HepG2 (cell line): ENCODE measurements around the gene NPDC1. TPM values are rescaled to one million over a fixed set of nuclear protein-coding genes. Genes with fewer than 3 reads are reported as not detected.

Source experiments
- MAFG ChIP-seq: sonication (generic); formaldehyde crosslinking; IDR thresholded peaks from 2 replicates; pipeline ENCODE4 v1.5.1; 2020; ENCODE audit warnings: mild to moderate bottlenecking, missing genetic modification reagents
- MIER2 ChIP-seq: IDR thresholded peaks from 2 replicates; pipeline ENCODE4 v1.6.1; 2016; ENCODE audit warnings: missing biosample characterization, missing genetic modification reagents
- PRMT3 ChIP-seq: sonication (generic); formaldehyde crosslinking; IDR thresholded peaks from 2 replicates; pipeline ENCODE4 v1.8.1; 2022; ENCODE audit warnings: low read depth, mild to moderate bottlenecking, moderate library complexity, missing genetic modification reagents, borderline replicate concordance
- SALL2 ChIP-seq: sonication (generic); formaldehyde crosslinking; IDR thresholded peaks from 2 replicates; pipeline ENCODE4 v1.8.1; 2023; ENCODE audit warnings: mild to moderate bottlenecking, missing genetic modification reagents, inconsistent platforms
- SP2 ChIP-seq: sonication (generic); formaldehyde crosslinking; IDR thresholded peaks from 2 replicates; pipeline ENCODE4 v1.5.1; 2020; ENCODE audit warnings: mild to moderate bottlenecking, missing genetic modification reagents
- SYNCRIP ChIP-seq: fragments of 200-400 bp; formaldehyde crosslinking; IDR thresholded peaks from 2 replicates; pipeline ENCODE4 v1.6.1; 2018; ENCODE audit warnings: mild to moderate bottlenecking, low read depth, low read length; ENCODE audit not compliant: insufficient read depth
- ZBED4 ChIP-seq: sonication (generic); formaldehyde crosslinking; IDR thresholded peaks from 2 replicates; pipeline ENCODE4 v1.4.0; 2020; ENCODE audit warnings: missing genetic modification reagents, borderline replicate concordance
- ZBTB42 ChIP-seq: sonication (generic); formaldehyde crosslinking; IDR thresholded peaks from 2 replicates; pipeline ENCODE4 v1.5.0; 2020; ENCODE audit warnings: mild to moderate bottlenecking, missing genetic modification reagents
- ZBTB44 ChIP-seq: sonication (generic); formaldehyde crosslinking; IDR thresholded peaks from 2 replicates; pipeline ENCODE4 v1.4.0; 2020; ENCODE audit warnings: missing genetic modification reagents
- ZC3H13 ChIP-seq: sonication (generic); formaldehyde crosslinking; IDR thresholded peaks from 2 replicates; pipeline ENCODE4 v1.8.1; 2023; ENCODE audit warnings: mild to moderate bottlenecking, missing genetic modification reagents, moderate library complexity
- ZNF546 ChIP-seq: sonication (generic); formaldehyde crosslinking; conservative IDR thresholded peaks from 2 replicates; pipeline ENCODE4 v1.8.1; 2023; ENCODE audit warnings: mild to moderate bottlenecking, missing genetic modification reagents
- ZNF589 ChIP-seq: sonication (generic); formaldehyde crosslinking; conservative IDR thresholded peaks from 2 replicates; pipeline ENCODE4 v1.8.0; 2022; ENCODE audit warnings: mild to moderate bottlenecking, moderate library complexity, missing genetic modification reagents
- ZNF781 ChIP-seq: sonication (generic); formaldehyde crosslinking; IDR thresholded peaks from 2 replicates; pipeline ENCODE4 v1.5.1; 2020; ENCODE audit warnings: borderline replicate concordance, mild to moderate bottlenecking, missing genetic modification reagents; ENCODE audit errors: not compliant biosample characterization
- ZNF850 ChIP-seq: sonication (generic); formaldehyde crosslinking; conservative IDR thresholded peaks from 2 replicates; pipeline ENCODE4 v1.9.0; 2021; ENCODE audit warnings: mild to moderate bottlenecking, missing genetic modification reagents
- polyA plus RNA-seq, 8 experiments: library from polyadenylated mRNA; depleted of rRNA in 3 of 8; stranded (reverse) in 7 of 8; unstranded in 1 of 8; fragments of >200 nt; fragmentation: Illumina TruSeq in 4 of 8; extraction: Trizol in 4 of 8; gene quantifications; 2 replicates each; pipeline versions ENCODE4 v1.2.1 to v1.2.3, GENCODE V29; 2011 to 2016; ENCODE audit warnings: low read depth in 4 of 8, missing spikeins in 1 of 8, mixed read lengths in 1 of 8; ENCODE audit not compliant: insufficient read depth in 1 of 8
- total RNA-seq, 5 experiments: library from RNA; depleted of rRNA; stranded (reverse); fragments of >200 nt; fragmentation: Illumina TruSeq; extraction: Trizol; gene quantifications; 2 replicates each; pipeline ENCODE4 v1.2.3, GENCODE V29; 2016; ENCODE audit warnings: low read depth in 1 of 5
- TF ChIP-seq, protein P1 (sequence below): IDR thresholded peaks from 2 replicates; pipeline ENCODE4 v1.6.1; 2016; ENCODE audit warnings: missing genetic modification reagents, missing compliant biosample characterization
- TF ChIP-seq, protein P2 (sequence below): IDR thresholded peaks from 2 replicates; pipeline ENCODE4 v1.6.1; 2016; ENCODE audit warnings: low read depth
- TF ChIP-seq, protein P3 (sequence below): sonication (generic); formaldehyde crosslinking; IDR thresholded peaks from 2 replicates; pipeline ENCODE4 v1.4.0; 2020; ENCODE audit warnings: mild to moderate bottlenecking, missing genetic modification reagents, borderline replicate concordance

NPDC1 gene
- total and polyA plus RNA-seq, 2 of the 13 experiments (the other 11 are each of a cell fraction or from before 2014, with no cell fraction given) = 0.84 to 5.4 TPM

DNA sequence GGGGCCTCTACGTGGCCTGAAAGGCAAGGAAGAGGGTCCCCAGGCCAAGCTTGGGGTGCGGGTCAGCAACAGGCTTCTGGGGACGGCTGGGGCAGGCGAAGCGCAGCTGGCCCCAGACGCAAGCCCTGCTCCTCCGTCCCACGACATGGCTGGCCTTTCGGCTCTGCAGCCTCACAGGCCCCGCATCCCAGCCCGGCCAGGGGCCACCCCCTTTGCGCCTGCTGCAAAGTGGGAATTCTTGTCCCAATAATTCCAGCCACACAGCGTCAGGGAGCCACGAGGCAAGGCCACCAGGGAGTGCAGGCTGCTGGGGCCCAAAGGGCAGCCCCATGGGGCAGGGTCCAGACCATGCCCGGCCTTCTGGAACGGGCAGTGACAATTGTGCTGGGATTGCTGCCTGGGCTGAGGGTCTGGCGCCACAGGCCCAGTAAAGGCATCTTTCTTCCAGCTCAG, 9.0 kb upstream of the NPDC1 start (continued):
- TF ChIP-seq ZBED4 (no peak), SP2 (CRISPR knock-in tag) (no peak), ZBTB44 (CRISPR knock-in tag) (no peak), PRMT3 (no peak), ZNF781 (CRISPR knock-in tag) (no peak), MAFG (CRISPR knock-in tag) (no peak), ZNF546 (no peak; the same call in 1 of the 2 replicates), MIER2 (CRISPR knock-in tag) (no peak), ZNF589 (CRISPR knock-in tag) (no peak), ZC3H13 (peak; percentile 17; the same call in 1 of the 2 replicates), ZBTB42 (CRISPR knock-in tag) (no peak), SYNCRIP (no peak), ZNF850 (CRISPR knock-in tag) (no peak), SALL2 (CRISPR knock-in tag) (no peak)
- TF ChIP-seq, protein P1, sequence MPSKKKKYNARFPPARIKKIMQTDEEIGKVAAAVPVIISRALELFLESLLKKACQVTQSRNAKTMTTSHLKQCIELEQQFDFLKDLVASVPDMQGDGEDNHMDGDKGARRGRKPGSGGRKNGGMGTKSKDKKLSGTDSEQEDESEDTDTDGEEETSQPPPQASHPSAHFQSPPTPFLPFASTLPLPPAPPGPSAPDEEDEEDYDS (CRISPR knock-in tag) = no peak; the same call in 1 of the 2 replicates
- TF ChIP-seq, protein P2, sequence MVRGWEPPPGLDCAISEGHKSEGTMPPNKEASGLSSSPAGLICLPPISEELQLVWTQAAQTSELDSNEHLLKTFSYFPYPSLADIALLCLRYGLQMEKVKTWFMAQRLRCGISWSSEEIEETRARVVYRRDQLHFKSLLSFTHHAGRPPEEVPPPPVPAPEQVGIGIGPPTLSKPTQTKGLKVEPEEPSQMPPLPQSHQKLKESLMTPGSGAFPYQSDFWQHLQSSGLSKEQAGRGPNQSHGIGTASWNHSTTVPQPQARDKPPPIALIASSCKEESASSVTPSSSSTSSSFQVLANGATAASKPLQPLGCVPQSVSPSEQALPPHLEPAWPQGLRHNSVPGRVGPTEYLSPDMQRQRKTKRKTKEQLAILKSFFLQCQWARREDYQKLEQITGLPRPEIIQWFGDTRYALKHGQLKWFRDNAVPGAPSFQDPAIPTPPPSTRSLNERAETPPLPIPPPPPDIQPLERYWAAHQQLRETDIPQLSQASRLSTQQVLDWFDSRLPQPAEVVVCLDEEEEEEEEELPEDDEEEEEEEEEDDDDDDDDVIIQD (CRISPR knock-in tag) = no peak
- TF ChIP-seq, protein P3, sequence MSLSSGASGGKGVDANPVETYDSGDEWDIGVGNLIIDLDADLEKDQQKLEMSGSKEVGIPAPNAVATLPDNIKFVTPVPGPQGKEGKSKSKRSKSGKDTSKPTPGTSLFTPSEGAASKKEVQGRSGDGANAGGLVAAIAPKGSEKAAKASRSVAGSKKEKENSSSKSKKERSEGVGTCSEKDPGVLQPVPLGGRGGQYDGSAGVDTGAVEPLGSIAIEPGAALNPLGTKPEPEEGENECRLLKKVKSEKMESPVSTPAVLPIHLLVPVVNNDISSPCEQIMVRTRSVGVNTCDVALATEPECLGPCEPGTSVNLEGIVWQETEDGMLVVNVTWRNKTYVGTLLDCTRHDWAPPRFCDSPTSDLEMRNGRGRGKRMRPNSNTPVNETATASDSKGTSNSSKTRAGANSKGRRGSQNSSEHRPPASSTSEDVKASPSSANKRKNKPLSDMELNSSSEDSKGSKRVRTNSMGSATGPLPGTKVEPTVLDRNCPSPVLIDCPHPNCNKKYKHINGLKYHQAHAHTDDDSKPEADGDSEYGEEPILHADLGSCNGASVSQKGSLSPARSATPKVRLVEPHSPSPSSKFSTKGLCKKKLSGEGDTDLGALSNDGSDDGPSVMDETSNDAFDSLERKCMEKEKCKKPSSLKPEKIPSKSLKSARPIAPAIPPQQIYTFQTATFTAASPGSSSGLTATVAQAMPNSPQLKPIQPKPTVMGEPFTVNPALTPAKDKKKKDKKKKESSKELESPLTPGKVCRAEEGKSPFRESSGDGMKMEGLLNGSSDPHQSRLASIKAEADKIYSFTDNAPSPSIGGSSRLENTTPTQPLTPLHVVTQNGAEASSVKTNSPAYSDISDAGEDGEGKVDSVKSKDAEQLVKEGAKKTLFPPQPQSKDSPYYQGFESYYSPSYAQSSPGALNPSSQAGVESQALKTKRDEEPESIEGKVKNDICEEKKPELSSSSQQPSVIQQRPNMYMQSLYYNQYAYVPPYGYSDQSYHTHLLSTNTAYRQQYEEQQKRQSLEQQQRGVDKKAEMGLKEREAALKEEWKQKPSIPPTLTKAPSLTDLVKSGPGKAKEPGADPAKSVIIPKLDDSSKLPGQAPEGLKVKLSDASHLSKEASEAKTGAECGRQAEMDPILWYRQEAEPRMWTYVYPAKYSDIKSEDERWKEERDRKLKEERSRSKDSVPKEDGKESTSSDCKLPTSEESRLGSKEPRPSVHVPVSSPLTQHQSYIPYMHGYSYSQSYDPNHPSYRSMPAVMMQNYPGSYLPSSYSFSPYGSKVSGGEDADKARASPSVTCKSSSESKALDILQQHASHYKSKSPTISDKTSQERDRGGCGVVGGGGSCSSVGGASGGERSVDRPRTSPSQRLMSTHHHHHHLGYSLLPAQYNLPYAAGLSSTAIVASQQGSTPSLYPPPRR (CRISPR knock-in tag) = no peak
